Gastrocnemius medialis (tissue), 4 donors: Measurements from ENCODE around the gene PLK1. TPM values are rescaled to one million over a fixed set of nuclear protein-coding genes. Genes with fewer than 3 reads are reported as not detected.

Source experiments
- ATAC-seq, 2 donors: fragments of 150-250 bp; one replicate each; pipeline ENCODE4 v1.9.1; 2016
- DNase-seq, 2 donors: peaks; one replicate each; pipeline ENCODE4 v3.0.0-alpha.2; 2019
- H3K27ac ChIP-seq, 4 donors: fragments of 200-600 bp; sonication (generic); 1 replicate in 1 of 4; 2 replicates in 3 of 4; pipeline ENCODE4 v1.5.1; 2016 to 2018; ENCODE audit warnings: mild to moderate bottlenecking in 2 of 4, moderate library complexity in 1 of 4
- H3K27me3 ChIP-seq, 3 donors: fragments of 200-600 bp; sonication (generic) in 2 of 3; 1 replicate in 1 of 3; 2 replicates in 2 of 3; pipeline versions ENCODE4 v1.5.1 to v1.6.0; 2016 to 2019; ENCODE audit warnings: mild to moderate bottlenecking in 1 of 3, moderate library complexity in 1 of 3
- H3K36me3 ChIP-seq, 2 donors: fragments of 200-600 bp; sonication (generic) in 1 of 2; one replicate each; pipeline ENCODE4 v1.5.1; 2017 to 2018
- H3K4me1 ChIP-seq, 2 donors: fragments of 200-600 bp; sonication (generic) in 1 of 2; one replicate each; pipeline ENCODE4 v1.5.1; 2016 to 2017; ENCODE audit warnings: mild to moderate bottlenecking in 2 of 2
- H3K4me3 ChIP-seq, 4 donors: fragments of 200-600 bp; sonication (generic) in 3 of 4; 1 replicate in 1 of 4; 2 replicates in 3 of 4; pipeline ENCODE4 v1.5.1; 2016 to 2019; ENCODE audit warnings: mild to moderate bottlenecking in 2 of 4
- H3K9me3 ChIP-seq, 3 donors: fragments of 200-600 bp; sonication (generic) in 2 of 3; 1 replicate in 1 of 3; 2 replicates in 2 of 3; pipeline ENCODE4 v1.5.1; 2016 to 2019
- POLR2A ChIP-seq, 2 donors: fragments of 450-650 bp; IDR thresholded peaks; one replicate each; pipeline ENCODE4 v1.6.1; 2017; ENCODE audit warnings: antibody characterized with exemption in 2 of 2, mild to moderate bottlenecking in 2 of 2, moderate library complexity in 2 of 2
- in situ Hi-C, 4 donors: fragments of 200-750 bp; cut with MboI; loops; one replicate each; pipeline versions ENCODE4 v1.15.0 to v1.8.0; 2017; ENCODE audit warnings: low sequenced_read_pairs in 4 of 4
- intact Hi-C: fragments of 100-400 bp; cut with DNase I; formaldehyde crosslinking; loops from one replicate; pipeline ENCODE4 v1.15.1; 2023; ENCODE audit warnings: low total_unique reads
- total RNA-seq, 4 donors: library from RNA; depleted of rRNA; stranded (reverse); fragments of >200 nt; gene quantifications; one replicate each; pipeline versions ENCODE4 v1.1.0 to v1.2.3, GENCODE V29; 2016
- TF ChIP-seq, protein P1 (sequence below), 5 experiments: fragments of 450-650 bp in 3 of 5; fragments of 200-600 bp in 2 of 5; sonication (generic) in 2 of 5; IDR thresholded peaks in 4 of 5; conservative IDR thresholded peaks in 1 of 5; 1 replicate in 4 of 5; 2 replicates in 1 of 5; pipeline ENCODE4 v1.5.1; 2016 to 2019; ENCODE audit warnings: antibody characterized with exemption in 5 of 5, mild to moderate bottlenecking in 3 of 5, moderate library complexity in 3 of 5

The PLK1 gene
- total RNA-seq, 4 donors from 2014 or later: 0.05 to 6.2 (median 0.91) TPM

DNA sequence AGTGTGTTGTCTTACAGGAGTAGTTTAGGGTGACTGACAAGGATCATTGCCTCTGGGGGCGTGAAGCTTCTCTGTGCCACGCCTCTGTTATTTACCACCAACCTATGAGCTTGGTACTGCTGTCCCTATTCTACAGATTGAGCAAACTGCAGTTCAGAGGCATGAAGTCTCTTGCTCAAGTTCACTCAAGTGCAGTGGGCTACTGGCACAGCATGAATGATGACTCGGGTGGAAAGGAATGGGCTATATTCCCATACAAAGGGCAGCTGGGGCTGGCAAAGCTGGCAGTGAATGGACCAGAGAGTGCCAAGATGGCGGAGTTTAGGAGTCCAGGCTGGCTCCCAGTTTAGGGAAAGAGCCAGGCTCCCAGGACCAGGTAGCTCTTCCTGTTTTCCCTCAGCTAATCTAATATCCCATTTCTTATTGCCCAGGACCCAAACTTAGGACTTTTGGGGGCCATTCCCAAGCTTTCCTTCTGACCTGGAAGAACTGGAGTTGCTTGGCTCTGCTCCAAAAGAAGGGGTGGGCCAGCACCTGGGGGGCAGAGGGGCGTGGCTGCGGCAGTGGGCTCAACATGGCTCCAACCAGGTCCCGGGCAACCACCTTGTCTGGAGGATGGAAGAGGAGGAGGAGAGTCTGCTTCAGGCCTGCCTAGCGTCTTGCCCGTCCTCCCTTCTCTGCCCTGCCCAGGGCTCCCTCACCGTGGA, 12.9 kb downstream of the PLK1 start:
- H3K4me3 ChIP-seq: no peak overlapping the region
- H3K4me1 ChIP-seq: peaks cover 0 to 9% of the 10 kb centered on the region in 2 donors
- H3K27me3 ChIP-seq: no peaks in the 10 kb centered on the region
- in situ Hi-C loops: no loop called here
- intact Hi-C loops: no loop called here
- H3K9me3 ChIP-seq: no peaks in the 10 kb centered on the region
- peaks cover 0 to 47% of the 10 kb centered on the region in 2 donors for H3K36me3 ChIP-seq
- H3K27ac ChIP-seq: peak overlapping the region in 1 of 4 donors; percentile 9
- ATAC-seq: peak in 1 of 2 donors; percentile 57
- no peak for TF ChIP-seq POLR2A (IDR thresholded peaks at IDR 0.05)
- TF ChIP-seq, protein P1, sequence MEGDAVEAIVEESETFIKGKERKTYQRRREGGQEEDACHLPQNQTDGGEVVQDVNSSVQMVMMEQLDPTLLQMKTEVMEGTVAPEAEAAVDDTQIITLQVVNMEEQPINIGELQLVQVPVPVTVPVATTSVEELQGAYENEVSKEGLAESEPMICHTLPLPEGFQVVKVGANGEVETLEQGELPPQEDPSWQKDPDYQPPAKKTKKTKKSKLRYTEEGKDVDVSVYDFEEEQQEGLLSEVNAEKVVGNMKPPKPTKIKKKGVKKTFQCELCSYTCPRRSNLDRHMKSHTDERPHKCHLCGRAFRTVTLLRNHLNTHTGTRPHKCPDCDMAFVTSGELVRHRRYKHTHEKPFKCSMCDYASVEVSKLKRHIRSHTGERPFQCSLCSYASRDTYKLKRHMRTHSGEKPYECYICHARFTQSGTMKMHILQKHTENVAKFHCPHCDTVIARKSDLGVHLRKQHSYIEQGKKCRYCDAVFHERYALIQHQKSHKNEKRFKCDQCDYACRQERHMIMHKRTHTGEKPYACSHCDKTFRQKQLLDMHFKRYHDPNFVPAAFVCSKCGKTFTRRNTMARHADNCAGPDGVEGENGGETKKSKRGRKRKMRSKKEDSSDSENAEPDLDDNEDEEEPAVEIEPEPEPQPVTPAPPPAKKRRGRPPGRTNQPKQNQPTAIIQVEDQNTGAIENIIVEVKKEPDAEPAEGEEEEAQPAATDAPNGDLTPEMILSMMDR (IDR thresholded peaks at IDR 0.05 in 4 of 5, conservative IDR thresholded peaks at IDR 0.05 in 1 of 5): no peak
- DNase-seq: peak in 1 of 2 donors; percentile 41

DNA sequence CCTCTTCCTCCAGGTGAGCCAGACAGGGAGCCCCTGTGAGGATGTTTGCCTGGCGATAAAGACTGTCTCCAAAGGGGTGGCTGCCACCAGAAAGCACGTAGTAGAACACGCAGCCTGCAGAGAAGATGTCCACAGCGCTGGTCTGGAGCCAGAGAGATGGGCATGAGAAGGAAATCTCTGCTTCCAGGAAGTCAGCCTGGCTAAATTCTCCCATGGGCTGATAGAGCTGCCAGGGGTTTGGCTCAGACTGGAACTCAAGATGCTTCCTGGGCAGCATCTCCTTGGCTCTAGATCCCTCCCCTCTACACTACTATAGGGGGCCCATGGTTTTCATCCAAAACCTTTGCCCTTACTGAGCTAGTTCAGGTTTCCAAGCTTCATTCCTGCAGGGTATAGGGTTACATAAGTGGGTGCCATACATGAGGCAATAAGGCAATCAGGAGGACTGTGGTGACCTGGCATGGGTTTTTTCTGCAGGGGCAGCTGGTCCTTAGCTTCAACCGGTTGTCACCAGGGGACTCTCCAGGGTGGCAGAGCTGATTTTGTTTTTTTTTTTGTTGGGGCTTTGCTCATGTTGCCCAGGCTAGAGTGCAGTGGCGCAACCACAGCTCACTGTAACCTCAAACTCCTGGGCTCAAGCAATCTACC, 13.6 kb downstream of the PLK1 start:
- ATAC-seq (peak in 1 of 2 donors; percentile 60), DNase-seq (peak in 1 of 2 donors; percentile 42)
- H3K9me3 ChIP-seq: no peaks in the 10 kb centered on the region
- peaks cover 0 to 40% of the 10 kb centered on the region in 2 donors for H3K36me3 ChIP-seq
- intact Hi-C loops: no loop called here
- no peak for TF ChIP-seq POLR2A (IDR thresholded peaks at IDR 0.05)
- TF ChIP-seq, protein P1 (IDR thresholded peaks at IDR 0.05 in 4 of 5, conservative IDR thresholded peaks at IDR 0.05 in 1 of 5): no peak
- peaks cover 0 to 9% of the 10 kb centered on the region in 2 donors for H3K4me1 ChIP-seq
- H3K27me3 ChIP-seq: no peaks in the 10 kb centered on the region
- no peak overlapping the region for H3K4me3 ChIP-seq
- H3K27ac ChIP-seq: peak overlapping the region in 1 of 4 donors; percentile 9
- in situ Hi-C loops: no loop called here

DNA sequence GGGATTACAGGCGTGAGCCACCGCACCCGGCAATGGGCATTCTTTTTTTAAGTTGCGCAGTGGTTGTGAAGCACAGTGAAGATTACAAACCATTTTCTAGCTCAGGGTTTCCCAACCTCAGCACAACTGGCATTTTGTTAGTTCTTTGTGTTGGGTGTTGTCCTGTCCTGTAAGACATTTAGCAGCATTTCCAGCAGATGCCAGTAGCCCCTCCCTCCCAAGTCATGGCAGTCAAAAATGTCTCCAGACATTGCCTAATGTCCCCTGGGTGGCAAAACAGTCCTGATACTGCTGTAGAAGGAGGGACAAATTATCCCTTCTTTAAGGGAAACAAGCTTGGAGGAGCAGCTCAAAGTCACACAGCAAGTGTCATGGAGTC, 15.6 kb downstream of the PLK1 start:
- in situ Hi-C loops (no loop called here), intact Hi-C loops (no loop called here)
- Histone ChIP-seq H3K4me1 (peaks cover 0 to 9% of the 10 kb centered on the region in 2 donors), H3K36me3 (peaks cover 0 to 21% of the 10 kb centered on the region in 2 donors), H3K27ac (no peak overlapping the region), H3K27me3 (no peaks in the 10 kb centered on the region), H3K4me3 (no peak overlapping the region), H3K9me3 (no peaks in the 10 kb centered on the region)
- TF ChIP-seq, protein P1 (IDR thresholded peaks at IDR 0.05 in 4 of 5, conservative IDR thresholded peaks at IDR 0.05 in 1 of 5): no peak
- TF ChIP-seq POLR2A (IDR thresholded peaks at IDR 0.05): no peak
- no peak for DNase-seq
- ATAC-seq: no peak

GRCh38 chr16:23694644-23695373, 16.1 kb downstream of the PLK1 start:
- Histone ChIP-seq H3K27me3 (no peaks in the 10 kb centered on the region), H3K36me3 (peaks cover 0 to 15% of the 10 kb centered on the region in 2 donors), H3K9me3 (no peaks in the 10 kb centered on the region), H3K27ac (no peak overlapping the region), H3K4me1 (peaks cover 0 to 9% of the 10 kb centered on the region in 2 donors), H3K4me3 (no peak overlapping the region)
- in situ Hi-C loops (no loop called here), intact Hi-C loops (no loop called here)
- no peak for TF ChIP-seq POLR2A (IDR thresholded peaks at IDR 0.05)
- TF ChIP-seq, protein P1 (IDR thresholded peaks at IDR 0.05 in 4 of 5, conservative IDR thresholded peaks at IDR 0.05 in 1 of 5): no peak
- ATAC-seq (no peak), DNase-seq (no peak)
